ENCODE data around the gene ARL15. TPM values are rescaled to one million over a fixed set of nuclear protein-coding genes. Genes with fewer than 3 reads are reported as not detected.

Gene ARL15
- total and polyA plus RNA-seq, 9 of the 15 experiments (the other 6 are each of a cell fraction or from before 2014, with no cell fraction given) = 18.5 to 80.4 (median 57.0) TPM

DNA sequence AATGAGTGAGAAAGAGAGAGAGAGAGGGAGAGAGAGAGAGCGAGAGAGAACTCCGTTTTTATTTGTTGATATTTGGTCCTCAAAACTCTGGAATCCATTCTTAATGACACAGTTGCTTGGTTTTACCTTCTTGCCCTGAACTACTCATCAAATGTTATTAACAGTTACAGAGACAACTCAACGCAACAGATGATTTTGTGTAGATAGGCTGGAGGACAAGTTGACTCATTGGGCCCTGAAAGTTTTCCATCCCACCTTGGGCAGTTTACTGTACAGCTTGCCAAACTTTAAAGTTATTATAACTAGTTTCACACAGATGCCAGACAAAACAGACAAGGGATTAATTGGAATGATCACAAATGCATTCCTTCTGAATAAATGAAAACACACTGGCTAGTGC is 339.9 kb downstream of the ARL15 start:
- CTCF ChIA-PET (ENCODE audit: low intra/inter-chr PET ratio) = no interaction called here
- no peaks in the 10 kb centered on the region for H3K4me1 ChIP-seq (replicated peaks in 1 of 2; ENCODE audit: control insufficient read depth in 2 of 2, insufficient read depth in 2 of 2, low read length in 2 of 2)
- no peaks in the 10 kb centered on the region for H3K9me1 ChIP-seq (ENCODE audit: control insufficient read depth, insufficient read depth, low read length)
- POLR2A ChIA-PET = interaction anchor here (0.7 kb wide), 1 partner anchor 78 kb away, joined by 3 read pairs; no protein-coding TSS in a partner anchor
- peak in 1 of 4 experiments; percentile 3 for DNase-seq (ENCODE audit: extremely low read depth in 1 of 4, low spot score in 3 of 4)
- H3K27me3 ChIP-seq (ENCODE audit: control insufficient read depth in 2 of 2, insufficient read depth in 2 of 2, low read length in 2 of 2) = no peaks in the 10 kb centered on the region
- H2AFZ ChIP-seq (ENCODE audit: low read depth, low read length) = no peak overlapping the region
- H3K4me3 ChIP-seq = no peak overlapping the region
- H4K20me1 ChIP-seq (replicated peaks; ENCODE audit: control insufficient read depth, insufficient read depth, low read length) = no peaks in the 10 kb centered on the region
- 78% methylated on average over 3 of the region's 3 CpGs for WGBS (ENCODE audit: insufficient coverage, low coverage, missing lambda C conversion rate)
- H3K9me3 ChIP-seq (replicated peaks; ENCODE audit: control insufficient read depth, insufficient read depth, low read depth, low read length) = no peaks in the 10 kb centered on the region
- H3K4me2 ChIP-seq (ENCODE audit: insufficient read depth, low read length) = no peak overlapping the region
- no peaks in the 10 kb centered on the region for H3K79me2 ChIP-seq (ENCODE audit: control insufficient read depth, insufficient read depth, low read length)
- H3K36me3 ChIP-seq (ENCODE audit: control insufficient read depth, insufficient read depth, low read length) = peaks cover 3% of the 10 kb centered on the region; the same call in 1 of the 3 replicates
- intact Hi-C loops (cut with micrococcal nuclease) = no loop called here
- no peak for ATAC-seq
- in situ Hi-C loops (cut with MboI) = no loop called here
- no TSS peak for BruUV-seq (replicated peaks)
- no peak for FAIRE-seq
- H3K27ac ChIP-seq (ENCODE audit: extremely low read depth, low read depth, low read length) = no peak overlapping the region
- no peak overlapping the region for H3K9ac ChIP-seq (ENCODE audit: insufficient read depth in 1 of 2, low read depth in 2 of 2, low read length in 2 of 2)
- TF ChIP-seq, protein P1, sequence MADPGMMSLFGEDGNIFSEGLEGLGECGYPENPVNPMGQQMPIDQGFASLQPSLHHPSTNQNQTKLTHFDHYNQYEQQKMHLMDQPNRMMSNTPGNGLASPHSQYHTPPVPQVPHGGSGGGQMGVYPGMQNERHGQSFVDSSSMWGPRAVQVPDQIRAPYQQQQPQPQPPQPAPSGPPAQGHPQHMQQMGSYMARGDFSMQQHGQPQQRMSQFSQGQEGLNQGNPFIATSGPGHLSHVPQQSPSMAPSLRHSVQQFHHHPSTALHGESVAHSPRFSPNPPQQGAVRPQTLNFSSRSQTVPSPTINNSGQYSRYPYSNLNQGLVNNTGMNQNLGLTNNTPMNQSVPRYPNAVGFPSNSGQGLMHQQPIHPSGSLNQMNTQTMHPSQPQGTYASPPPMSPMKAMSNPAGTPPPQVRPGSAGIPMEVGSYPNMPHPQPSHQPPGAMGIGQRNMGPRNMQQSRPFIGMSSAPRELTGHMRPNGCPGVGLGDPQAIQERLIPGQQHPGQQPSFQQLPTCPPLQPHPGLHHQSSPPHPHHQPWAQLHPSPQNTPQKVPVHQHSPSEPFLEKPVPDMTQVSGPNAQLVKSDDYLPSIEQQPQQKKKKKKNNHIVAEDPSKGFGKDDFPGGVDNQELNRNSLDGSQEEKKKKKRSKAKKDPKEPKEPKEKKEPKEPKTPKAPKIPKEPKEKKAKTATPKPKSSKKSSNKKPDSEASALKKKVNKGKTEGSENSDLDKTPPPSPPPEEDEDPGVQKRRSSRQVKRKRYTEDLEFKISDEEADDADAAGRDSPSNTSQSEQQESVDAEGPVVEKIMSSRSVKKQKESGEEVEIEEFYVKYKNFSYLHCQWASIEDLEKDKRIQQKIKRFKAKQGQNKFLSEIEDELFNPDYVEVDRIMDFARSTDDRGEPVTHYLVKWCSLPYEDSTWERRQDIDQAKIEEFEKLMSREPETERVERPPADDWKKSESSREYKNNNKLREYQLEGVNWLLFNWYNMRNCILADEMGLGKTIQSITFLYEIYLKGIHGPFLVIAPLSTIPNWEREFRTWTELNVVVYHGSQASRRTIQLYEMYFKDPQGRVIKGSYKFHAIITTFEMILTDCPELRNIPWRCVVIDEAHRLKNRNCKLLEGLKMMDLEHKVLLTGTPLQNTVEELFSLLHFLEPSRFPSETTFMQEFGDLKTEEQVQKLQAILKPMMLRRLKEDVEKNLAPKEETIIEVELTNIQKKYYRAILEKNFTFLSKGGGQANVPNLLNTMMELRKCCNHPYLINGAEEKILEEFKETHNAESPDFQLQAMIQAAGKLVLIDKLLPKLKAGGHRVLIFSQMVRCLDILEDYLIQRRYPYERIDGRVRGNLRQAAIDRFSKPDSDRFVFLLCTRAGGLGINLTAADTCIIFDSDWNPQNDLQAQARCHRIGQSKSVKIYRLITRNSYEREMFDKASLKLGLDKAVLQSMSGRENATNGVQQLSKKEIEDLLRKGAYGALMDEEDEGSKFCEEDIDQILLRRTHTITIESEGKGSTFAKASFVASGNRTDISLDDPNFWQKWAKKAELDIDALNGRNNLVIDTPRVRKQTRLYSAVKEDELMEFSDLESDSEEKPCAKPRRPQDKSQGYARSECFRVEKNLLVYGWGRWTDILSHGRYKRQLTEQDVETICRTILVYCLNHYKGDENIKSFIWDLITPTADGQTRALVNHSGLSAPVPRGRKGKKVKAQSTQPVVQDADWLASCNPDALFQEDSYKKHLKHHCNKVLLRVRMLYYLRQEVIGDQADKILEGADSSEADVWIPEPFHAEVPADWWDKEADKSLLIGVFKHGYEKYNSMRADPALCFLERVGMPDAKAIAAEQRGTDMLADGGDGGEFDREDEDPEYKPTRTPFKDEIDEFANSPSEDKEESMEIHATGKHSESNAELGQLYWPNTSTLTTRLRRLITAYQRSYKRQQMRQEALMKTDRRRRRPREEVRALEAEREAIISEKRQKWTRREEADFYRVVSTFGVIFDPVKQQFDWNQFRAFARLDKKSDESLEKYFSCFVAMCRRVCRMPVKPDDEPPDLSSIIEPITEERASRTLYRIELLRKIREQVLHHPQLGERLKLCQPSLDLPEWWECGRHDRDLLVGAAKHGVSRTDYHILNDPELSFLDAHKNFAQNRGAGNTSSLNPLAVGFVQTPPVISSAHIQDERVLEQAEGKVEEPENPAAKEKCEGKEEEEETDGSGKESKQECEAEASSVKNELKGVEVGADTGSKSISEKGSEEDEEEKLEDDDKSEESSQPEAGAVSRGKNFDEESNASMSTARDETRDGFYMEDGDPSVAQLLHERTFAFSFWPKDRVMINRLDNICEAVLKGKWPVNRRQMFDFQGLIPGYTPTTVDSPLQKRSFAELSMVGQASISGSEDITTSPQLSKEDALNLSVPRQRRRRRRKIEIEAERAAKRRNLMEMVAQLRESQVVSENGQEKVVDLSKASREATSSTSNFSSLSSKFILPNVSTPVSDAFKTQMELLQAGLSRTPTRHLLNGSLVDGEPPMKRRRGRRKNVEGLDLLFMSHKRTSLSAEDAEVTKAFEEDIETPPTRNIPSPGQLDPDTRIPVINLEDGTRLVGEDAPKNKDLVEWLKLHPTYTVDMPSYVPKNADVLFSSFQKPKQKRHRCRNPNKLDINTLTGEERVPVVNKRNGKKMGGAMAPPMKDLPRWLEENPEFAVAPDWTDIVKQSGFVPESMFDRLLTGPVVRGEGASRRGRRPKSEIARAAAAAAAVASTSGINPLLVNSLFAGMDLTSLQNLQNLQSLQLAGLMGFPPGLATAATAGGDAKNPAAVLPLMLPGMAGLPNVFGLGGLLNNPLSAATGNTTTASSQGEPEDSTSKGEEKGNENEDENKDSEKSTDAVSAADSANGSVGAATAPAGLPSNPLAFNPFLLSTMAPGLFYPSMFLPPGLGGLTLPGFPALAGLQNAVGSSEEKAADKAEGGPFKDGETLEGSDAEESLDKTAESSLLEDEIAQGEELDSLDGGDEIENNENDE (IDR thresholded peaks at IDR 0.05; ENCODE audit: low read depth, low read length) = no peak
- TF ChIP-seq, protein P2, sequence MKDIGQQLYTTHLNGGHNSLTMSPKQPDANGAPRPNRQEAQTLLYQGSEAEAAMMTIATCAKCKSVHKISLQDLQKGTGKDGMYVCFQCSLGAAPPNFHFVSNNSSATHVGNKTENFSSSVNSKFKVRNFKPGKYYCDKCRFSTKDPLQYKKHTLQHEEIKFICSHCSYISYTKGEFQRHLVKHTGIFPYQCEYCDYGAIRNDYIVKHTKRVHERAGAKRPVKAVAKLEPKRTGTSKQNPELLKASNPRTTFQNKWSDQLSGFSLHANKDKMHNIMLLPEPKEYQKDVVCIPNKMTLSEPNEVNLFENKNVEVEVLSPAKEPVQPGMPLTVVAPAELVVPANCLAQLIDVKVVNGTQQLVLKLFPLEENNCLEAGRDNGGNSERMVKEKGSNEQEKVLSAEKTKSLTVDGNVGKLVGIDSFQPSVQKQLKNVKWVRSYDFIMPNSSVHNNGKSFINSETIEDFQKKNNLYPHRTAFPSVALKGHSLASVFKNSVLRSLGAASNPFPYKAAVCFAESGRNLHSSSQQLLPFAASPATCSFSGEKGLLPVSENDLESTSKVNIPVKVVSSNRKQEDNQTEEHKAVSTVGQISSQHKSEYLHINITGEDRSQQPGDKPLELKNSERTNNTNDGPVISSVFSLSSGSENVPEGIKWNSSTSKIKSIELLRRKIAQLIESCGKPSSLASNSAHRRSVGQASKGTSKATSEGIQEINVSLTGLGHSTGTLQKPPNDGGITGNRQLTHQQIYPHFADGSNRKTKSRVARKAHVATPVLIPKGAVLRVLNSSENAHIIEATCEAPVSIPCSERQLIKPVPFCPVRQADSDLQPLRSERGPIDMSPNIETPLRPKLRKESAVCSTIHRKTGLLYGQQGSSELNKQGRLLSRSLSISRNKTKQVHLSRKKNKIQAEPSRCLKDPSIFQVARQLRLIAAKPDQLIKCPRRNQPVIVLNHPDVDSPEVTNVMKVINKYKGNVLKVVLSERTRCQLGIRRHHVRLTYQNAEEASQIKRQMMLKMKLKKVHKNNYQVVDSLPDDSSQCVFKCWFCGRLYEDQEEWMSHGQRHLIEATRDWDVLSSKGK (CRISPR knock-in tag; IDR thresholded peaks at IDR 0.05) = no peak
- TF ChIP-seq RUNX1 (IDR thresholded peaks at IDR 0.05; ENCODE audit: low read depth) (no peak), ESRRA (IDR thresholded peaks at IDR 0.05; ENCODE audit: borderline replicate concordance, low read depth) (no peak)
- TF ChIP-seq, protein P3, sequence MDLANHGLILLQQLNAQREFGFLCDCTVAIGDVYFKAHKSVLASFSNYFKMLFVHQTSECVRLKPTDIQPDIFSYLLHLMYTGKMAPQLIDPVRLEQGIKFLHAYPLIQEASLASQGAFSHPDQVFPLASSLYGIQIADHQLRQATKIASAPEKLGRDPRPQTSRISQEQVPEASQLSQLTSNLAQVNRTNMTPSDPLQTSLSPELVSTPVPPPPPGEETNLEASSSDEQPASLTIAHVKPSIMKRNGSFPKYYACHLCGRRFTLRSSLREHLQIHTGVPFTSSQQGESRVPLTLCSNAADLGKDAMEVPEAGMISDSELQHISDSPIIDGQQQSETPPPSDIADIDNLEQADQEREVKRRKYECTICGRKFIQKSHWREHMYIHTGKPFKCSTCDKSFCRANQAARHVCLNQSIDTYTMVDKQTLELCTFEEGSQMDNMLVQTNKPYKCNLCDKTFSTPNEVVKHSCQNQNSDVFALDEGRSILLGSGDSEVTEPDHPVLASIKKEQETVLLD (IDR thresholded peaks at IDR 0.05) = no peak

All from K562 (cell line).